ENCODE results near the gene ABCF3.
A peak's percentile ranks its signal among the peaks of the same experiment; 100 is the strongest.

The ABCF3 gene

GRCh38 chr3:184186184-184186901 lies at the start of gene ABCF3 (continued):
- TF ChIP-seq ZNF280D (tag by site-specific recombination; IDR thresholded peaks at IDR 0.05) (0 out of 2 replicates have a peak, but pooled peaks have one; percentile 8), ZNF664 (tag by site-specific recombination; IDR thresholded peaks at IDR 0.05) (no peak), ZNF426 (tag by site-specific recombination; IDR thresholded peaks at IDR 0.05) (no peak), ZNF114 (tag by site-specific recombination; IDR thresholded peaks at IDR 0.05) (no peak), ZNF626 (tag by site-specific recombination; IDR thresholded peaks at IDR 0.05) (no peak), PRDM10 (tag by site-specific recombination; IDR thresholded peaks at IDR 0.05) (peak; percentile 71), GFI1B (tag by site-specific recombination; IDR thresholded peaks at IDR 0.05) (no peak), ZBTB48 (tag by site-specific recombination; IDR thresholded peaks at IDR 0.05) (no peak), ZNF239 (tag by site-specific recombination; IDR thresholded peaks at IDR 0.05) (no peak), ZNF341 (tag by site-specific recombination; IDR thresholded peaks at IDR 0.05; ENCODE audit: low read depth) (no peak), ZNF488 (tag by site-specific recombination; IDR thresholded peaks at IDR 0.05) (no peak), FEZF1 (tag by site-specific recombination; IDR thresholded peaks at IDR 0.05) (no peak), EGR2 (tag by site-specific recombination; IDR thresholded peaks at IDR 0.05; ENCODE audit: low read depth) (no peak), ZNF211 (tag by site-specific recombination; IDR thresholded peaks at IDR 0.05; ENCODE audit: low read depth) (no peak), ZSCAN23 (tag by site-specific recombination; IDR thresholded peaks at IDR 0.05) (no peak), ZNF311 (tag by site-specific recombination; IDR thresholded peaks at IDR 0.05; ENCODE audit: borderline replicate concordance) (no peak), GLI4 (tag by site-specific recombination; IDR thresholded peaks at IDR 0.05) (no peak), ZNF266 (tag by site-specific recombination; IDR thresholded peaks at IDR 0.05; ENCODE audit: low read depth) (no peak), ZNF548 (tag by site-specific recombination; IDR thresholded peaks at IDR 0.05) (no peak), ZNF23 (tag by site-specific recombination; IDR thresholded peaks at IDR 0.05; ENCODE audit: borderline replicate concordance) (no peak), ZNF530 (tag by site-specific recombination; IDR thresholded peaks at IDR 0.05; ENCODE audit: low read depth) (no peak), ZNF654 (tag by site-specific recombination; IDR thresholded peaks at IDR 0.05; ENCODE audit: low read depth) (no peak), ZNF707 (tag by site-specific recombination; IDR thresholded peaks at IDR 0.05) (no peak), OVOL3 (tag by site-specific recombination; IDR thresholded peaks at IDR 0.05) (no peak), ZNF133 (tag by site-specific recombination; IDR thresholded peaks at IDR 0.05) (no peak), ZNF394 (tag by site-specific recombination; IDR thresholded peaks at IDR 0.05; ENCODE audit: borderline replicate concordance) (no peak), ZNF423 (tag by site-specific recombination; IDR thresholded peaks at IDR 0.05) (no peak), ZFHX2 (tag by site-specific recombination; conservative IDR thresholded peaks at IDR 0.05) (no peak)
- TF ChIP-seq, protein P1, sequence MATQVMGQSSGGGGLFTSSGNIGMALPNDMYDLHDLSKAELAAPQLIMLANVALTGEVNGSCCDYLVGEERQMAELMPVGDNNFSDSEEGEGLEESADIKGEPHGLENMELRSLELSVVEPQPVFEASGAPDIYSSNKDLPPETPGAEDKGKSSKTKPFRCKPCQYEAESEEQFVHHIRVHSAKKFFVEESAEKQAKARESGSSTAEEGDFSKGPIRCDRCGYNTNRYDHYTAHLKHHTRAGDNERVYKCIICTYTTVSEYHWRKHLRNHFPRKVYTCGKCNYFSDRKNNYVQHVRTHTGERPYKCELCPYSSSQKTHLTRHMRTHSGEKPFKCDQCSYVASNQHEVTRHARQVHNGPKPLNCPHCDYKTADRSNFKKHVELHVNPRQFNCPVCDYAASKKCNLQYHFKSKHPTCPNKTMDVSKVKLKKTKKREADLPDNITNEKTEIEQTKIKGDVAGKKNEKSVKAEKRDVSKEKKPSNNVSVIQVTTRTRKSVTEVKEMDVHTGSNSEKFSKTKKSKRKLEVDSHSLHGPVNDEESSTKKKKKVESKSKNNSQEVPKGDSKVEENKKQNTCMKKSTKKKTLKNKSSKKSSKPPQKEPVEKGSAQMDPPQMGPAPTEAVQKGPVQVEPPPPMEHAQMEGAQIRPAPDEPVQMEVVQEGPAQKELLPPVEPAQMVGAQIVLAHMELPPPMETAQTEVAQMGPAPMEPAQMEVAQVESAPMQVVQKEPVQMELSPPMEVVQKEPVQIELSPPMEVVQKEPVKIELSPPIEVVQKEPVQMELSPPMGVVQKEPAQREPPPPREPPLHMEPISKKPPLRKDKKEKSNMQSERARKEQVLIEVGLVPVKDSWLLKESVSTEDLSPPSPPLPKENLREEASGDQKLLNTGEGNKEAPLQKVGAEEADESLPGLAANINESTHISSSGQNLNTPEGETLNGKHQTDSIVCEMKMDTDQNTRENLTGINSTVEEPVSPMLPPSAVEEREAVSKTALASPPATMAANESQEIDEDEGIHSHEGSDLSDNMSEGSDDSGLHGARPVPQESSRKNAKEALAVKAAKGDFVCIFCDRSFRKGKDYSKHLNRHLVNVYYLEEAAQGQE (tag by site-specific recombination; IDR thresholded peaks at IDR 0.05) = no peak
